ENCODE results near the gene MRPL44.

GRCh38 chr2:223932816-223933800 lies 24.2 kb upstream of the MRPL44 start:
- no peak for TF ChIP-seq CTCF (IDR thresholded peaks at IDR 0.05)
- TF ChIP-seq EZH2 (IDR thresholded peaks at IDR 0.05; ENCODE audit: borderline replicate concordance, insufficient read depth, low read depth, low read length, poor library complexity, severe bottlenecking), result no peak
